Ovary (tissue), 3 donors: ENCODE measurements around the gene TBCD.

Experiments
- CTCF ChIP-seq, 3 donors: fragments of 450-650 bp in 2 of 3; fragments of 200-600 bp in 1 of 3; IDR thresholded peaks; one replicate each; pipeline versions ENCODE4 v1.5.1 to v1.8.0; 2016 to 2022; ENCODE audit warnings: antibody characterized with exemption in 3 of 3, mild to moderate bottlenecking in 1 of 3
- POLR2A ChIP-seq: fragments of 450-650 bp; IDR thresholded peaks from one replicate; pipeline ENCODE4 v1.6.1; 2017; ENCODE audit warnings: antibody characterized with exemption, mild to moderate bottlenecking, moderate library complexity
- donor health status: DM: no; HTN: no; CAD: no.

DNA sequence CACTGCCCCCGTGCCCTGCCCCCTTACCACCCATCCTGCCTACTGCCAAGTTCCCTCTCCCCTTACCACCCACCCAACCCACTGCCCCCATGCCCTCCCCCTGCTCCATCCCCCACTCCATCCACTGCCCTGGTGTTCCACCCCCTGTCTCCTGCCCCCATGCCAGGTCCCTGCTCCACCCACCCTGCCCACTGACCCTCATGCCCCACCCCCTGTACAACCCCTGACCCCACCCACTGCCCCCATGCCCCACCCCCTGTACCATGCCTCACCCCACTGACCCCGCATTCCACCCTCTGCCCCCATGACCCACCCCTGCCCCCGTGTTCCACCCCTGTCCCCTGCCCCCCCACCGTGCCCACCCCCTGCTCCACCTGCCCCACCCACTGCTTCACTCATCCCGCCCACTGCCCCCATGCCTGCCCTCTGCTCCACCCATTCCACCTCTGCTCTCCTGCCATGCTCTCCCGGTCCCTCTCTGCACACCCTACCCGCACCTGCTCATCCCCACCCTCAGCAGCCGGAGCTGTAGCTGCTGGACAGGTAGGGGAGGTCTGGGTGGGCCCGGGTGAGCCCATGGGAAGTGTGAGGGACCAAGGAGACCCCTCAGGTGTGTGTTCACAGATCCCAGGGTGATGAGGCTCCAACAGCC is 42.7 kb upstream of the TBCD start:
- no peak for TF ChIP-seq CTCF (IDR thresholded peaks at IDR 0.05)
- TF ChIP-seq POLR2A: no peak
